GM12878 (cell line): ENCODE results near the gene FAM47E. TPM values are rescaled to one million over a fixed set of nuclear protein-coding genes. Genes with fewer than 3 reads are reported as not detected.
"Not testable (repeated sequence)": the region's sequence is repeated elsewhere in the genome, so short reads cannot be mapped to it uniquely, and the experiment has no call there.

Experiments
- ATAC-seq: fragments of 200-7000 bp; cut with Tn5 transposase; 3 replicates; pipeline ENCODE4 v1.9.1; 2020; ENCODE audit warnings: mild to moderate bottlenecking, moderate library complexity
- BruUV-seq: library from RNA; stranded (reverse); fragments of 400-500 nt; replicated peaks from 2 replicates; lab custom pipeline; 2021; lab: Mats Ljungman, UMichigan
- CTCF ChIA-PET: fragments of 300-600 bp; sonication (Branson Sonifier 250); formaldehyde crosslinking; extraction: SDS; loops from one replicate; lab custom pipeline; 2021; ENCODE audit warnings: inconsistent platforms; lab: Yijun Ruan, JAX
- POLR2A ChIA-PET: fragments of 350-600 bp; formaldehyde crosslinking; extraction: SDS; loops from one replicate; lab custom pipeline; 2021; ENCODE audit warnings: inconsistent platforms; lab: Charles Lee
- RAD21 ChIA-PET: fragments of 300-600 bp; sonication (Branson Sonifier 250); formaldehyde crosslinking; loops from one replicate; lab custom pipeline; 2023; ENCODE audit warnings: antibody characterized with exemption; ENCODE audit not compliant: unreplicated experiment; lab: Charles Lee
- SMC1A ChIA-PET: fragments of 300-600 bp; sonication (Branson Sonifier 250); formaldehyde crosslinking; loops from one replicate; lab custom pipeline; 2023; ENCODE audit not compliant: unreplicated experiment, uncharacterized antibody; lab: Charles Lee
- DNase-seq: peaks from one replicate; pipeline ENCODE4 v3.0.0-alpha.2; 2011; ENCODE audit warnings: low read depth, low spot score
- FAIRE-seq: peaks from 3 replicates; lab custom pipeline; 2011; peaks lifted over from hg19 to GRCh38; lab: Jason Lieb, UNC
- H2AFZ ChIP-seq: 2 replicates; pipeline ENCODE4 v1.6.0; 2011; ENCODE audit warnings: low read depth, low read length, control low read depth; ENCODE audit not compliant: control insufficient read depth
- H3K27ac ChIP-seq: 2 replicates; pipeline ENCODE4 v1.5.1; 2011; ENCODE audit warnings: control low read depth; ENCODE audit not compliant: control insufficient read depth, insufficient read depth
- H3K27me3 ChIP-seq, 2 experiments: replicated peaks in 1 of 2; 2 replicates each; pipeline versions ENCODE4 v1.6.0 to v1.6.1; 2011; ENCODE audit warnings: low read length in 1 of 2; ENCODE audit not compliant: control insufficient read depth in 2 of 2, insufficient read depth in 2 of 2
- H3K36me3 ChIP-seq, 2 experiments: 2 replicates each; pipeline ENCODE4 v1.5.1; 2011; ENCODE audit warnings: low read length in 1 of 2; ENCODE audit not compliant: control insufficient read depth in 2 of 2, insufficient read depth in 2 of 2
- H3K4me1 ChIP-seq: 2 replicates; pipeline ENCODE4 v1.6.1; 2011; ENCODE audit warnings: mild to moderate bottlenecking, low read length, moderate library complexity, mixed read lengths; ENCODE audit not compliant: control insufficient read depth, insufficient read depth
- H3K4me2 ChIP-seq: 2 replicates; pipeline ENCODE4 v1.6.0; 2011; ENCODE audit warnings: control low read depth; ENCODE audit not compliant: control insufficient read depth, insufficient read depth
- H3K4me3 ChIP-seq: fragments of 200-600 bp; sonication (generic); 2 replicates; pipeline ENCODE4 v1.5.1; 2016
- H3K79me2 ChIP-seq: 2 replicates; pipeline ENCODE4 v1.6.0; 2011; ENCODE audit warnings: low read length; ENCODE audit not compliant: control insufficient read depth, insufficient read depth
- H3K9ac ChIP-seq: 2 replicates; pipeline ENCODE4 v1.8.0; 2011; ENCODE audit warnings: low read length, control low read depth, mixed read lengths; ENCODE audit not compliant: control insufficient read depth, insufficient read depth
- H3K9me3 ChIP-seq: replicated peaks from 3 replicates; pipeline ENCODE4 v1.5.1; 2011; ENCODE audit warnings: mild to moderate bottlenecking, low read length; ENCODE audit not compliant: control insufficient read depth, insufficient read depth
- H4K20me1 ChIP-seq: 2 replicates; pipeline ENCODE4 v1.6.0; 2011; ENCODE audit not compliant: control insufficient read depth, insufficient read depth
- CEBPB ChIP-seq, 2 experiments: fragments of 150-350 bp in 1 of 2; IDR thresholded peaks; 2 replicates each; pipeline ENCODE4 v1.6.1; 2012 to 2014; ENCODE audit warnings: low read depth in 2 of 2, low read length in 2 of 2, borderline replicate concordance in 1 of 2, inconsistent platforms in 1 of 2
- EGR1 ChIP-seq, 2 experiments: IDR thresholded peaks; 1 replicate in 1 of 2; 2 replicates in 1 of 2; pipeline ENCODE4 v1.6.1; 2011 to 2012; ENCODE audit warnings: low read depth in 2 of 2, low read length in 2 of 2, borderline replicate concordance in 1 of 2, mild to moderate bottlenecking in 1 of 2, moderate library complexity in 1 of 2
- GABPA ChIP-seq: IDR thresholded peaks from 2 replicates; pipeline ENCODE4 v1.6.1; 2014; ENCODE audit warnings: antibody characterized with exemption, low read depth, mild to moderate bottlenecking, inconsistent platforms
- MLLT1 ChIP-seq: fragments of 450-650 bp; IDR thresholded peaks from 2 replicates; pipeline ENCODE4 v1.6.1; 2016; ENCODE audit warnings: mild to moderate bottlenecking
- MXI1 ChIP-seq: fragments of 150-350 bp; IDR thresholded peaks from 2 replicates; pipeline ENCODE4 v1.6.1; 2011; ENCODE audit warnings: low read depth, mild to moderate bottlenecking, inconsistent platforms, low read length, improper control_type of control experiment
- NFIC ChIP-seq: IDR thresholded peaks from 2 replicates; pipeline ENCODE4 v1.6.1; 2012; ENCODE audit warnings: low read depth, mild to moderate bottlenecking, inconsistent platforms, low read length, moderate library complexity
- PBX3 ChIP-seq: IDR thresholded peaks from 2 replicates; pipeline ENCODE4 v1.6.1; 2011; ENCODE audit warnings: mild to moderate bottlenecking, low read depth, low read length, moderate library complexity; ENCODE audit not compliant: insufficient replicate concordance
- PKNOX1 ChIP-seq: fragments of 450-650 bp; IDR thresholded peaks from 2 replicates; pipeline ENCODE4 v1.6.1; 2016; ENCODE audit warnings: mild to moderate bottlenecking
- SP1 ChIP-seq: IDR thresholded peaks from one replicate; pipeline ENCODE4 v1.6.1; 2011; ENCODE audit warnings: low read depth, low read length
- TBL1XR1 ChIP-seq: IDR thresholded peaks from 2 replicates; pipeline ENCODE4 v1.6.1; 2012; ENCODE audit warnings: low read depth, low read length, improper control_type of control experiment
- WRNIP1 ChIP-seq: IDR thresholded peaks from 2 replicates; pipeline ENCODE4 v1.6.1; 2011; ENCODE audit warnings: low read depth, low read length, improper control_type of control experiment, borderline replicate concordance
- WGBS: methylation state at CpG from one replicate; pipeline ENCODE4 v1.1.6; 2016; ENCODE audit warnings: low lambda C conversion rate; ENCODE audit not compliant: insufficient replicate concordance, insufficient coverage; ENCODE audit errors: missing lambda C conversion rate; 5-methylcytosine and 5-hydroxymethylcytosine counted together
- in situ Hi-C: fragments of 300-500 bp; cut with MboI; formaldehyde crosslinking; loops from 9 replicates; pipeline ENCODE4 v1.14.3; 2018; ENCODE audit warnings: mixed read lengths
- intact Hi-C: fragments of 100-400 bp; cut with micrococcal nuclease; formaldehyde crosslinking; loops from one replicate; pipeline ENCODE4 v1.14.2; 2022; ENCODE audit not compliant: unreplicated experiment
- polyA plus RNA-seq, 11 experiments: library from polyadenylated mRNA; depleted of rRNA in 4 of 11; unstranded in 6 of 11; stranded (reverse) in 5 of 11; fragments of >200 nt; fragmentation: Nextera tagmentation in 4 of 11; fragmentation: Illumina TruSeq in 1 of 11; extraction: Ambion mirVana in 4 of 11; extraction: Trizol in 1 of 11; gene quantifications; 1 replicate in 1 of 11; 2 replicates in 10 of 11; pipeline versions ENCODE4 v1.2.1 to v1.2.3, GENCODE V29; 2011 to 2016; ENCODE audit warnings: inconsistent platforms in 2 of 11, missing spikeins in 2 of 11, low read depth in 1 of 11
- total RNA-seq, 4 experiments: library from RNA; depleted of rRNA in 3 of 4; stranded (reverse); fragments of >200 nt in 3 of 4; fragmentation: Illumina TruSeq in 1 of 4; extraction: Trizol in 1 of 4; gene quantifications; 2 replicates each; pipeline versions ENCODE4 v1.2.1 to v1.2.3, GENCODE V29; 2013 to 2021

FAM47E gene
- total and polyA plus RNA-seq, 10 of the 15 experiments (the other 5 are each of a cell fraction or from before 2014, with no cell fraction given) = 0.03 TPM; not detected in 9

GRCh38 chr4:76287811-76288210, 36.3 kb downstream of the FAM47E start:
- POLR2A ChIA-PET, intact Hi-C loops, CTCF ChIA-PET, BruUV-seq, DNase-seq, H3K36me3 ChIP-seq, FAIRE-seq, in situ Hi-C loops, H3K27ac ChIP-seq, H3K9me3 ChIP-seq, H3K4me1 ChIP-seq, H3K4me2 ChIP-seq, H3K27me3 ChIP-seq, H4K20me1 ChIP-seq, H3K9ac ChIP-seq, H3K79me2 ChIP-seq, H2AFZ ChIP-seq, H3K4me3 ChIP-seq, ATAC-seq, RAD21 ChIA-PET: not testable (repeated sequence)
- 6% methylated on average over 3 of the region's 3 CpGs for WGBS
- SMC1A ChIA-PET = interaction anchor here (1.0 kb wide), 1 partner anchor 10 kb away, joined by 3 read pairs; no protein-coding TSS in a partner anchor

GRCh38 chr4:76292730-76293129, 41.2 kb downstream of the FAM47E start:
- 42% methylated on average over 3 of the region's 3 CpGs for WGBS
- no peak overlapping the region for H3K9ac ChIP-seq
- peaks cover 11% of the 10 kb centered on the region for H3K9me3 ChIP-seq
- RAD21 ChIA-PET = no interaction called here
- H3K27me3 ChIP-seq = no peaks in the 10 kb centered on the region; a peak in 2 of 4 replicates
- POLR2A ChIA-PET = no interaction called here
- no peaks in the 10 kb centered on the region for H3K79me2 ChIP-seq
- no peaks in the 10 kb centered on the region for H4K20me1 ChIP-seq
- H3K4me1 ChIP-seq = no peaks in the 10 kb centered on the region
- TF ChIP-seq PBX3 (no peak), TBL1XR1 (no peak), SP1 (no peak), CEBPB (IDR thresholded peaks at IDR 0.05; ENCODE audit: borderline replicate concordance in 1 of 2, low read depth in 2 of 2, low read length in 2 of 2) (no peak), MXI1 (no peak), EGR1 (IDR thresholded peaks at IDR 0.05; ENCODE audit: borderline replicate concordance in 1 of 2, low read depth in 2 of 2, low read length in 2 of 2) (no peak), NFIC (no peak), GABPA (no peak), MLLT1 (no peak), WRNIP1 (no peak), PKNOX1 (no peak)
- no TSS peak for BruUV-seq
- no peak overlapping the region for H2AFZ ChIP-seq
- H3K4me2 ChIP-seq = no peak overlapping the region
- H3K27ac ChIP-seq = no peak overlapping the region
- CTCF ChIA-PET = no interaction called here
- intact Hi-C loops = no loop called here
- no peaks in the 10 kb centered on the region for H3K36me3 ChIP-seq
- SMC1A ChIA-PET = no interaction called here
- no peak for FAIRE-seq
- DNase-seq = no peak
- ATAC-seq = no peak
- in situ Hi-C loops = no loop called here
- H3K4me3 ChIP-seq = no peak overlapping the region
